Esophagus squamous epithelium (tissue), 5 donors: ENCODE data around the gene BFSP2. TPM values are rescaled to one million over a fixed set of nuclear protein-coding genes. Genes with fewer than 3 reads are reported as not detected.
A peak's percentile ranks its signal among the peaks of the same experiment; 100 is the strongest.

Experiments
- DNase-seq: peaks from one replicate; lab custom pipeline; 2025; lab: John Stamatoyannopoulos, UW
- H3K27ac ChIP-seq, 4 donors: fragments of 200-600 bp; sonication (generic); one replicate each; pipeline ENCODE4 v1.5.1; 2016 to 2019; ENCODE audit warnings: mild to moderate bottlenecking in 1 of 4
- H3K27me3 ChIP-seq, 4 donors: fragments of 200-600 bp; sonication (generic); 1 replicate in 3 of 4; 2 replicates in 1 of 4; pipeline versions ENCODE4 v1.5.1 to v1.6.0; 2017 to 2021; ENCODE audit warnings: antibody characterized with exemption in 1 of 4
- H3K36me3 ChIP-seq, 3 donors: fragments of 200-600 bp; sonication (generic); one replicate each; pipeline ENCODE4 v1.5.1; 2016 to 2019
- H3K4me1 ChIP-seq, 3 donors: fragments of 200-600 bp; sonication (generic); one replicate each; pipeline ENCODE4 v1.5.1; 2017 to 2019
- H3K4me3 ChIP-seq, 4 donors: fragments of 200-600 bp; sonication (generic); 1 replicate in 3 of 4; 2 replicates in 1 of 4; pipeline ENCODE4 v1.5.1; 2016 to 2019; ENCODE audit warnings: mild to moderate bottlenecking in 2 of 4, moderate library complexity in 1 of 4
- H3K9me3 ChIP-seq, 3 donors: fragments of 200-600 bp; sonication (generic); one replicate each; pipeline ENCODE4 v1.5.1; 2016 to 2019
- POLR2A ChIP-seq, 4 donors: fragments of 450-650 bp; IDR thresholded peaks; one replicate each; pipeline ENCODE4 v1.6.1; 2017; ENCODE audit warnings: antibody characterized with exemption in 4 of 4, mild to moderate bottlenecking in 4 of 4, moderate library complexity in 3 of 4
- WGBS, 2 donors: methylation state at CpG; one replicate each; pipeline ENCODE4 v1.1.5; 2018; 5-methylcytosine and 5-hydroxymethylcytosine counted together
- intact Hi-C: fragments of 100-400 bp; cut with DNase I; formaldehyde crosslinking; loops from one replicate; pipeline ENCODE4 v1.15.0; 2022
- total RNA-seq, 4 donors: library from RNA; depleted of rRNA; stranded (reverse); fragments of >200 nt; gene quantifications; one replicate each; pipeline ENCODE4 v1.1.0, GENCODE V29; 2016
- TF ChIP-seq, protein P1 (sequence below), 6 experiments: fragments of 450-650 bp in 4 of 6; fragments of 200-600 bp in 2 of 6; sonication (generic) in 2 of 6; IDR thresholded peaks; one replicate each; pipeline ENCODE4 v1.5.1; 2016 to 2019; ENCODE audit warnings: antibody characterized with exemption in 6 of 6, mild to moderate bottlenecking in 4 of 6, moderate library complexity in 4 of 6
- donor health status: DM: yes; HTN: yes; CAD: no.

Gene BFSP2
- total RNA-seq, 4 donors from 2014 or later = not detected

DNA sequence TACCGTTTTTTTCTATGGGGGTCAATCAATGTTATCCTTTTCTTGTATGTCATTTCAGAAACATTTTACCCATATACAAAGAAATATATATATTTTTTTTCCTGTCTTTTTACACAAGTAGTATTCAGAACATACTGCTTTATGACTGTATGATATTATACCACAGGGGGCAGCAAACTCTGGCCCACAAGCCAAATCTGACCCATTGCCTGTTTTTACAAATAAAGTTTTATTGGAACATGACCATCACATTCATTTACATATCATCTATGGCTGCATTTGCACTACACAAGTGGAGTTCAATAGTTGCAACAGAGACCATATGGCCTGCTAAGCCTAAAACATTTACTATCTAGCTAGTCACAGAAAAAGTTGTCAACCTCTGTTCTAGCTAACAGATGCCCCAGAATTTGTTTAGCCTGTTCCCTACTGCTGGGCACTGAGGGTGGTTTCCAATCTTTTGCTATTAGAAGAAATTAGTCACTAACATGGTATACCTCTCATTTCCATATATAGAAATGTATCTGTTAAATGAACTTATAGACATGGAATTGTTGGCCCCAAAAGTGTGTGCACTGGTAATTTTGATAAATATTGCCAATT is 57.7 kb downstream of the BFSP2 start:
- no peaks in the 10 kb centered on the region for H3K27me3 ChIP-seq
- intact Hi-C loops = loop anchor here (10.0 kb wide), 1 partner anchor 117 kb away; the partner anchor contains the start of gene CDV3
- peaks cover 0 to 52% (median 16%) of the 10 kb centered on the region in 3 donors for H3K4me1 ChIP-seq
- no peak overlapping the region for H3K4me3 ChIP-seq
- no peak for TF ChIP-seq POLR2A (IDR thresholded peaks at IDR 0.05)
- TF ChIP-seq, protein P1, sequence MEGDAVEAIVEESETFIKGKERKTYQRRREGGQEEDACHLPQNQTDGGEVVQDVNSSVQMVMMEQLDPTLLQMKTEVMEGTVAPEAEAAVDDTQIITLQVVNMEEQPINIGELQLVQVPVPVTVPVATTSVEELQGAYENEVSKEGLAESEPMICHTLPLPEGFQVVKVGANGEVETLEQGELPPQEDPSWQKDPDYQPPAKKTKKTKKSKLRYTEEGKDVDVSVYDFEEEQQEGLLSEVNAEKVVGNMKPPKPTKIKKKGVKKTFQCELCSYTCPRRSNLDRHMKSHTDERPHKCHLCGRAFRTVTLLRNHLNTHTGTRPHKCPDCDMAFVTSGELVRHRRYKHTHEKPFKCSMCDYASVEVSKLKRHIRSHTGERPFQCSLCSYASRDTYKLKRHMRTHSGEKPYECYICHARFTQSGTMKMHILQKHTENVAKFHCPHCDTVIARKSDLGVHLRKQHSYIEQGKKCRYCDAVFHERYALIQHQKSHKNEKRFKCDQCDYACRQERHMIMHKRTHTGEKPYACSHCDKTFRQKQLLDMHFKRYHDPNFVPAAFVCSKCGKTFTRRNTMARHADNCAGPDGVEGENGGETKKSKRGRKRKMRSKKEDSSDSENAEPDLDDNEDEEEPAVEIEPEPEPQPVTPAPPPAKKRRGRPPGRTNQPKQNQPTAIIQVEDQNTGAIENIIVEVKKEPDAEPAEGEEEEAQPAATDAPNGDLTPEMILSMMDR (IDR thresholded peaks at IDR 0.05) = peak in 2 of 6 experiments; percentile 15 to 23
- no peak overlapping the region for H3K27ac ChIP-seq
- no peaks in the 10 kb centered on the region for H3K9me3 ChIP-seq
- no peak for DNase-seq
- no peaks in the 10 kb centered on the region for H3K36me3 ChIP-seq
- 86 to 94% methylated on average over 1 of the region's 1 CpG for WGBS, 2 donors

DNA sequence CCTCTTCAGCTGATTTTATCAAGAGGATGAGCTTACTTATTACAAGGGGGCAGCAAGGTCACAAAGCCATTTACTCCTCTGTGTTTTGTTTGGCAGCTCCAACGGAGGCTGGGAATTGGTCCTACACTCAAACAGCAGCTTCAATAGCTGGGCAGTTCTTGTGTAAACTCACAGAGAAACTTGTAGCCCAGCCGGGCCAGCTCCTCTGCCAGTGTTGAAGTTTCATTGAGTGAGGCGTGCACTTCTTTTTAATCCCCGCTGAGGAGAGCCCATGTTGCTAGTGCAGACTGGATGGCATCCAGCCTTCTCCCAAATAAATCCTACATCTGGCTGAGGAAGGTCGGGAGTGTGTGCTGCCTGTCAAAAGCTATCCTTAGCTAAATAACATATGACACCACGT is 59.5 kb downstream of the BFSP2 start:
- Histone ChIP-seq H3K27ac (peak overlapping the region; percentile 7 to 75 (median 40)), H3K9me3 (no peaks in the 10 kb centered on the region)
- intact Hi-C loops = loop anchor here (10.0 kb wide), 1 partner anchor 115 kb away; the partner anchor contains the start of gene CDV3

DNA sequence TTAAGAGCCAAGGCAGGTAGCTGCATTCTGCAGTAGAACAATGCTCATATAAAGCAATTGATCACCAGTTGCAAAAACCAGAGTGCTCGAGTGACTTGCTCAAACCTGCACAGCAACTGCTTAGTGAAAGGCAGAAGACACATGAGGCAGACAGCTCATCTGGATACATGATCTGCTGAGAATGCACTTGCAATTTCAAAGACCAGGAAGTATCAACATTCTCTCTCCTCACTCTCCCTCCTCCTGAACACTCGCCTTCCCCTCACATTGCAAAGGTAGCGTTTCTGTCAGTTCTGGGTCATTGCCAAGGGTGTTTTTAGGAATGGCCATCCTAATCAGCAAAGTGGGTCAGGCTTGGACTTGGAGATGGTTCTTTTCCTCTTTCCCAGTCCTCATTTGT is 61.0 kb downstream of the BFSP2 start:
- TF ChIP-seq, protein P1 (IDR thresholded peaks at IDR 0.05) = no peak
- TF ChIP-seq POLR2A (IDR thresholded peaks at IDR 0.05) = no peak
- Histone ChIP-seq H3K4me3 (no peak overlapping the region), H3K27me3 (no peaks in the 10 kb centered on the region), H3K4me1 (peaks cover 0 to 62% (median 16%) of the 10 kb centered on the region in 3 donors), H3K9me3 (no peaks in the 10 kb centered on the region), H3K36me3 (no peaks in the 10 kb centered on the region), H3K27ac (peak overlapping the region; percentile 23 to 75 (median 53))
- DNase-seq = no peak
- intact Hi-C loops = no loop called here
- WGBS, 2 donors = 22 to 23% methylated on average over 3 of the region's 3 CpGs

More for the DNA sequence above, 59.5 kb downstream of the BFSP2 start:
- H3K36me3 ChIP-seq = no peaks in the 10 kb centered on the region
- no peak for DNase-seq
- no peaks in the 10 kb centered on the region for H3K27me3 ChIP-seq
- whole genome bisulfite sequencing, 2 donors = 17 to 30% methylated on average over 5 to 6 of the region's 6 CpGs
- no peak overlapping the region for H3K4me3 ChIP-seq
- TF ChIP-seq POLR2A (IDR thresholded peaks at IDR 0.05) = no peak
- TF ChIP-seq, protein P1 (IDR thresholded peaks at IDR 0.05) = no peak
- H3K4me1 ChIP-seq = peaks cover 0 to 59% (median 16%) of the 10 kb centered on the region in 3 donors

DNA sequence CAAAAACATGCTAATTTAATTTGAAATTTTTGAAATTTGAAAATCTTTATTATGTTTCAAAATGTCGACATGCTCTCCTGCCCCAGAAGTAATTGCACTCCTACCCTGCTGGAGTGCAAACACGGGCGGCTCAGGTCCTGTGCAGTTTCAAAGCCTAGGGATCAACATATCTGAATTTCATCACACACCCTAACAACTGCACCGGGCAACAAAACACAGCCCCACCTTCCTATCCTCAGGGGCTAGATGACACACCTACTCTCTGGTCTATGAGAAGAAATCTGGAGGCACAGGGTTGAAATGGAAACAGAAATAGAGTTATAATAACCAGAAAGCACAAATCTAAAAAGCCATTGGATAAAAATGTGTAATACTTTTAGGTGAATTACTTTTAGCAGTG is 61.4 kb downstream of the BFSP2 start:
- Histone ChIP-seq H3K27ac (peak overlapping the region in 3 of 4 donors; percentile 51 to 75 (median 55)), H3K36me3 (no peaks in the 10 kb centered on the region)
- no peak for TF ChIP-seq POLR2A (IDR thresholded peaks at IDR 0.05)
- TF ChIP-seq, protein P1 (IDR thresholded peaks at IDR 0.05) = no peak

GRCh38 chr3:133463347-133463860 is 63.5 kb downstream of the BFSP2 start:
- H3K27ac ChIP-seq = no peak overlapping the region
- 72 to 82% methylated on average over 8 of the region's 8 CpGs for WGBS, 2 donors
- no peaks in the 10 kb centered on the region for H3K9me3 ChIP-seq
- no peaks in the 10 kb centered on the region for H3K27me3 ChIP-seq
- TF ChIP-seq, protein P1 (IDR thresholded peaks at IDR 0.05) = no peak
- TF ChIP-seq POLR2A (IDR thresholded peaks at IDR 0.05) = no peak
- DNase-seq = no peak
- peaks cover 0 to 67% (median 16%) of the 10 kb centered on the region in 3 donors for H3K4me1 ChIP-seq
- H3K4me3 ChIP-seq = no peak overlapping the region
- H3K36me3 ChIP-seq = no peaks in the 10 kb centered on the region
- intact Hi-C loops = no loop called here

More for the DNA sequence above, 61.4 kb downstream of the BFSP2 start:
- Histone ChIP-seq H3K4me1 (peaks cover 0 to 62% (median 16%) of the 10 kb centered on the region in 3 donors), H3K4me3 (no peak overlapping the region), H3K9me3 (no peaks in the 10 kb centered on the region), H3K27me3 (no peaks in the 10 kb centered on the region)
- intact Hi-C loops = no loop called here
- WGBS, 2 donors = 25 to 44% methylated on average over 4 of the region's 4 CpGs
- no peak for DNase-seq
